Measurements from ENCODE around the gene TAB2.
"Not testable (repeated sequence)": the region's sequence is repeated elsewhere in the genome, so short reads cannot be mapped to it uniquely, and the experiment has no call there.

The TAB2 gene

GRCh38 chr6:149445573-149445972 lies 128.1 kb downstream of the TAB2 start:
- no peak for DNase-seq

DNA sequence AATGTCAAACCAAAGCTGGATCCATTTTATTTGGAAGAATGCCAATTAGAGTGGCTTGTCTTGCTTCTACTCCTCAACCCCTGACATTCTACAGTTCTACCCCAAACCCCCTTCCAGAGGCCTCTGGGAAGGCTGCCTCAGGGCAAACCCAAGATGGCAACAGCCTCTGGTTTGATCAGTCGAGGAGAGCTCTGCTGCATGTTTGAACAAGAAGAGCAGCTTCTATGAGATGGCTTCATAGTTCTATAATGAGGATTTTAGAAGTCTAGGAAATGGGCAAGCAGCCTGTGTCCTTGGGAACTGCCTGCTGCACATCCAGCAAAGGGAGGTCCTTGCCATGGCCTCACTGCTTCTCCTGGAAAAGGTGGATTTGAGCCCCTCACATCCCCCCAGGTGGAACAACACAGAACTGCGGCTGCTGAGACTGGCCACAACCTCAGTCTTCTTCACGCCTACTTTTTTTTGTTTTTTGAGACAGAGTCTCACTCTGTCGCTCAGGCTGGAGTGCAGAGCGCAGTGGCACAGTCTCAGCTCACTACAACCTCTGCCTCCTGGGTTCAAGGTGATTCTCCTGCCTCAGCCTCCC lies 129.4 kb downstream of the TAB2 start:
- DNase-seq: no peak

- no peak for DNase-seq
Observed at GRCh38 chr6:149448821-149449453, 131.4 kb downstream of the TAB2 start.

GRCh38 chr6:149449831-149450678 lies 132.5 kb downstream of the TAB2 start:
- DNase-seq: no peak

DNA sequence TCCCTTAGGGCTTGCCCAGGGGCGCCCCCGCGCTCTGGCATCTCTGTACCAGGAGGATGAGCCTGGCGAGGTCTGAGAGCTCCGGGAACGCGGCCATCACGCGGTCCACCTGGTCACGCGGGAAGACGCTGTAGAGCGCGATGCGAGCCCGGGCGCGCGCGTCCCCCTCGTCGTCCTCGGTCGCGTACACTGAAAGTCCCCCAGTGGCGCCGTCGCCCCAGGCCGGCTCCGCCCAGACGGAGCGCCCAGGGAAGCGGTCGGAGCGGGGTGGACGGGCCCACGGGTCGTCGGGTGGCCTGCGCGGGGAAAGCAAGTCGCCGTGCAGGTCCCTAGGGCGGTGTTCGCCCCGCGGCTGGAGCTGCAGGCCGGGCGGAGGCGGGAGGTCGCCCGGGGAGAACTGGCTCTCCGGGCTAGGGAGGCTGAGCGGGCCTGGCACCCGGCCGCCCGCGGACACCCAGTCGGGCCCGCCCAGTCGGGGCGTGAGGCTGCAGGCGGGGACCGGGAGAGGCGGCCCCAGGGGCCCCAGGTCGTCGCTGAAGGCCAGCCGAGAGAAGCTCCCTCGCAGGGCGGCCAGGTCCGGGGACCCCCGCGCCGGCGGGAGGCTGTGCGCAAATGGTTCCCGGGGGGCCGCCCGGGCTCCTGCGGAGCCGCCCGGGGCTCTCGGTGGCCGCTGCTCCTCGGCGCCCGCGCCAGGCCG lies 133.3 kb downstream of the TAB2 start:
- no peak for DNase-seq

GRCh38 chr6:149451376-149452036 lies 134.0 kb downstream of the TAB2 start:
- DNase-seq: no peak

DNA sequence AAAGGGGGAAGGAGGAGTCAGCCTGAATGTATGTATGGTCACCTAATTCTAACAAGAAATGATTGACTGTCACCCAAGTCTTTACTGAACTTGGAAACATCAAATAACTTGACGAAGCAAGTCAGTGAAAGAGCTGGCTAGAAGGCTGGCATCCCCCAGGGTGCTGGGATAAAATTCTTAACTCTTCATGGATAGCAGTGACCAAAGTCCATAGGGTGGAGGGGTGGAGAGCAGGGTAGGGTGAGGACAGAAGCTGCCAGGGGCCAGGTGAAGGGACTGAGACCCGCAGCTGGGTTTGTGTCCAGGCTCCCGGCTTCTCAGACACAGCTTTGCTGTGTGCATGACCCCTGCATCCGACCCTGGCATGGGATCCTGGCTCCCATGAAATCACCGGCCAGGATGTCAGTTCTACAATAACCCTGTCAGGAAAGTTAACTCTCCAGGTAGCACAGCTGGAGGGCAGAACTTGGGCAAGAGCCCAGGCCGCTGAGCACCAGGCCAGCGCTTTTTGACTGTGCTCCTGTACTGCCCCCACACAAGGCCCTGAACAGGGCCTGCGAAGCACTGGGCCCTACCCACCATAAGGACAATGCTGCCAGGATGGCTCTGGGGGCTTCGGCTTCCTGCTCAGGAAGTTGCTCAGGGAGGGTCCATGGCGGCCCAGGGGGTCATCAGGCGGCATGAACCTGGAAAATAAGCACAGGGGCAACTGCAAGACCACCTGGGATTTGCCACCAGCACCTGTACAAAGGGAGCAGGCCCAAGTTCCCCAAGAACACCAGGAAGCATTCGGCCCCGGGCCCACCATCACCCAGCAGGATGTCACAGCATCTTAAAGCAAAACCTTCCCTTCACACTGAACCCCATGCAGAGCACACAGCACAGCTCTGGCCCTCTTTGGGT lies 134.8 kb downstream of the TAB2 start:
- DNase-seq: no peak

DNA sequence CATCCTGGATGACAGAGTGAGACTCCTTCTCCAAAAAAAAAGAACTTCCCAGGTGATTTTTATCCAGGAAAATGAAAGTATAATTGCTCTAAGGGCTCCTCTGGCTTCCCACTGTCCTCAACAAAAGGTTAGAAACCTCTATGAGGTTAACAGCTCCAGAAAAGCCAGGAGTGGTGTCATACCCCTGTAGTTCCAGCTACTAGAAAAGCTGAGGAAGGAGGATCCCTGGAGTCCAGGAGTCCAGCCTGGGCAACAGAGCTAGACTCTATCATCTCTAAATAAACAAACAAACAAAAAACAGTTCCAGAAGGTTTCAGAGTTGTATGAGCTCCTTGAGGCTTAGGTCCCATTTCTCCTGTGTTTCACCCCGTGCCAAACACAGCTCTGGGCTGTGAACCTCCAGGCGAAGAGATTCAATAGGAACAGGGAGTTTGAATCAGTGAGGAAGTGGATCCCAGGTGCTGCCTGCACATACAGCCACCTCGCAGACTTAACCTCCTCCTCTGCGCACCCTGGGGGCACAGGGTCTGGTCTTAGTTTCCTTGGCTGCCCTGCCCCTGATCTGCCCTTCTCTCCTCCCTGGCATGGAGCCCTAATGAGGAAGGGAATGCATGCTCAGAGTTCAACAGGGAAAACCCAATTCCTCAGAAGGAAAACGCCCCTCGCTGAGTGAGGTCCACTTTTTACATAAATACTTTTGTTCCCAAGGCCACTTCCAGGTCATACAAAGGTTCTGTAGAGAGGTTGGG lies 136.3 kb downstream of the TAB2 start:
- DNase-seq: no peak

DNA sequence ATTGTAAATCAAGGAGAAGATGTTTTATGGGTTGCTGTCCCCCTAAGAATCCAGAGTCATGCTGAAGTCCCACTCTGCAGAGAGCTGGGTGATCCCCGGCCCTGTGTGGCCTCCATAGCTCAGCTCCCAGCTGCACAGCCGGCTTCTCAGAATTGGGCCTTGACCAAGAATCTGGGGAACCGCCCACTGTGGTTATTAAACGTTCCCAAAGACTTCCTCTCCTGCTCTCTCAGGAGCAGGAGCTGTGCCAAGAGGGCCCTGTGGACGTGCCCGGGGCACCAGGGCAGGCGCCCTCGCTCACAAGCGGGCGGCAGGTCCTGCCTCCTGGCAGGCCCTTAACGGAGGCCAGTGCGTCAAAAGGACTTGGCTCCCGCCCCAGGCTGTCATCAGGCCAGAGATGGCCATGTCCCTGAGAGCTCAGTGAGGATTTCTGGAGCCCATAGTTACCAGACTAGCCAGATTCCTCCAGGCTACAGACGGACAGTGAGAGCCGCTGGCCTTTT lies 136.9 kb downstream of the TAB2 start:
- DNase-seq: peak; percentile 71 to 72

GRCh38 chr6:149455031-149455732 lies 137.7 kb downstream of the TAB2 start:
- no peak for DNase-seq

GRCh38 chr6:149456311-149457021 lies 139.0 kb downstream of the TAB2 start:
- no peak for DNase-seq

- no peak for DNase-seq
Observed at GRCh38 chr6:149457316-149457884, 139.9 kb downstream of the TAB2 start.

GRCh38 chr6:149458196-149458595 lies 140.7 kb downstream of the TAB2 start:
- no peak for DNase-seq

- DNase-seq: no peak
Observed at GRCh38 chr6:149458806-149459205, 141.3 kb downstream of the TAB2 start.

DNA sequence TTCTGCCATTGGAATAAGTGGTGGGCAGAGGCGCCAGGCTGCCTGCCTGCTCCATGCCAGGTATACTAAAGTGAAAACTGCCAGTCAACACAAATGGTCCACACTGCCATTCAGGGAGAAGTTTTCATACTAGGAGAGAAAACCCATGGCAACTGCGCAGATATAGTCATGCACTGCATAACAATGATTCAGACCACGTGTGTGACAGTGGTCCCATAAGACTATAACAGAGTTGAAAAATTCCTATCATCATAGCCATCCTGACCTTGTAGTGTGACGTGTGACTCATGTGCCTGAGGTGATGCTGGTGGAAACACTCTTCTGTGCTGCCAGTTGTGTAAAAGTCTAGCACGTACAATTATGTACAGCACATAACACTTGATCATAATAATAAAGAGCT lies 142.2 kb downstream of the TAB2 start:
- no peak for DNase-seq

GRCh38 chr6:149460249-149460648 lies 142.7 kb downstream of the TAB2 start:
- not testable (repeated sequence) for DNase-seq
